Neural cell (in vitro differentiated cells): Measurements from ENCODE around the gene FOSL2. TPM values are rescaled to one million over a fixed set of nuclear protein-coding genes. Genes with fewer than 3 reads are reported as not detected.

Experiments
- H2AFZ ChIP-seq: fragments of 200-600, 300-800 bp; sonication (generic), shearing (Covaris generic); 2 replicates; pipeline ENCODE4 v1.6.0; 2014; ENCODE audit warnings: low read depth, mild to moderate bottlenecking, antibody characterized with exemption, low read length, moderate library complexity
- H3F3A ChIP-seq: fragments of 200-600 bp; shearing (Covaris generic); 2 replicates; pipeline ENCODE4 v1.6.1; 2016; ENCODE audit warnings: mild to moderate bottlenecking, moderate library complexity, mixed read lengths, antibody characterized with exemption, low read length; ENCODE audit not compliant: insufficient read depth, poor library complexity, severe bottlenecking
- H3K27ac ChIP-seq: fragments of 200-600, 300-800 bp; sonication (generic), shearing (Covaris generic); 2 replicates; pipeline ENCODE4 v1.5.1; 2014; ENCODE audit warnings: mild to moderate bottlenecking, low read length, moderate library complexity
- H3K27me3 ChIP-seq: fragments of 300-800, 200-600 bp; sonication (generic), shearing (Covaris generic); 2 replicates; pipeline ENCODE4 v1.6.0; 2014; ENCODE audit warnings: mild to moderate bottlenecking, low read depth, low read length, moderate library complexity; ENCODE audit not compliant: insufficient read depth
- H3K36me3 ChIP-seq: fragments of 300-800, 200-600 bp; sonication (generic), shearing (Covaris generic); 2 replicates; pipeline ENCODE4 v1.5.1; 2014; ENCODE audit warnings: mild to moderate bottlenecking, antibody characterized with exemption, low read length, moderate library complexity; ENCODE audit not compliant: insufficient read depth
- H3K4me2 ChIP-seq: fragments of 300-800, 200-600 bp; sonication (generic), shearing (Covaris generic); 2 replicates; pipeline ENCODE4 v1.6.0; 2014; ENCODE audit warnings: mild to moderate bottlenecking, low read length
- H3K4me3 ChIP-seq: fragments of 300-800, 200-600 bp; sonication (generic), shearing (Covaris generic); 2 replicates; pipeline ENCODE4 v1.5.1; 2014; ENCODE audit warnings: mild to moderate bottlenecking, low read length, moderate library complexity
- H3K79me2 ChIP-seq: fragments of 200-600 bp; shearing (Covaris generic); replicated peaks from 2 replicates; pipeline ENCODE4 v1.6.0; 2014; ENCODE audit warnings: mild to moderate bottlenecking, low read length, moderate library complexity; ENCODE audit not compliant: insufficient read depth
- H3K9ac ChIP-seq: fragments of 300-800, 200-600 bp; sonication (generic), shearing (Covaris generic); 2 replicates; pipeline ENCODE4 v1.6.1; 2016; ENCODE audit warnings: mild to moderate bottlenecking, low read length, mixed read lengths
- H3K9me2 ChIP-seq: fragments of 200-600 bp; shearing (Covaris generic); 2 replicates; pipeline ENCODE4 v1.6.1; 2016; ENCODE audit warnings: mild to moderate bottlenecking, low read length, mixed read lengths; ENCODE audit not compliant: insufficient read depth
- H3K9me3 ChIP-seq: fragments of 200-600, 300-800 bp; sonication (generic), shearing (Covaris generic); 2 replicates; pipeline ENCODE4 v1.6.1; 2016; ENCODE audit warnings: mild to moderate bottlenecking, mixed run types, low read length, moderate library complexity, mixed read lengths
- H4K20me1 ChIP-seq: fragments of 200-600 bp; shearing (Covaris generic); 2 replicates; pipeline ENCODE4 v1.6.1; 2016; ENCODE audit warnings: mild to moderate bottlenecking, mixed run types; ENCODE audit not compliant: insufficient read depth
- EP300 ChIP-seq: fragments of 450-650 bp; conservative IDR thresholded peaks from 2 replicates; pipeline ENCODE4 v1.6.1; 2014; ENCODE audit warnings: antibody characterized with exemption, mild to moderate bottlenecking, moderate library complexity; ENCODE audit not compliant: poor library complexity, severe bottlenecking
- EZH2 ChIP-seq: fragments of 200-600, 300-800 bp; shearing (Covaris generic), sonication (generic); IDR thresholded peaks from 2 replicates; pipeline ENCODE4 v1.6.1; 2014; ENCODE audit warnings: antibody characterized with exemption, low read length, borderline replicate concordance, mild to moderate bottlenecking; ENCODE audit not compliant: insufficient read depth, poor library complexity, severe bottlenecking
- MXI1 ChIP-seq: fragments of 450-650 bp; conservative IDR thresholded peaks from 2 replicates; pipeline ENCODE4 v1.6.1; 2014; ENCODE audit warnings: antibody characterized with exemption, mild to moderate bottlenecking; ENCODE audit not compliant: poor library complexity, severe bottlenecking
- POLR2AphosphoS5 ChIP-seq: IDR thresholded peaks from 2 replicates; pipeline ENCODE4 v1.6.1; 2012
- RAD21 ChIP-seq: fragments of 450-650 bp; conservative IDR thresholded peaks from 2 replicates; pipeline ENCODE4 v1.6.1; 2014; ENCODE audit warnings: antibody characterized with exemption, mild to moderate bottlenecking, moderate library complexity
- SMC3 ChIP-seq: fragments of 450-650 bp; conservative IDR thresholded peaks from 2 replicates; pipeline ENCODE4 v1.6.1; 2014; ENCODE audit warnings: antibody characterized with exemption, mild to moderate bottlenecking, moderate library complexity; ENCODE audit not compliant: poor library complexity
- polyA plus RNA-seq: library from polyadenylated mRNA; depleted of rRNA; stranded (reverse); fragments of >200 nt; gene quantifications from 2 replicates; pipeline ENCODE4 v1.2.3, GENCODE V29; 2014
- small RNA-seq, 3 experiments: library from RNA; depleted of rRNA; stranded (forward); fragments of <200 nt; gene quantifications; one replicate each; pipeline ENCODE3, GENCODE V24; 2012
- TF ChIP-seq, protein P1 (sequence below): IDR thresholded peaks from 2 replicates; pipeline ENCODE4 v1.6.1; 2012; ENCODE audit warnings: borderline replicate concordance
- TF ChIP-seq, protein P2 (sequence below): fragments of 450-650 bp; IDR thresholded peaks from 2 replicates; pipeline ENCODE4 v1.5.1; 2014; ENCODE audit warnings: antibody characterized with exemption, mild to moderate bottlenecking, moderate library complexity; ENCODE audit not compliant: poor library complexity, severe bottlenecking

Gene FOSL2
- polyA plus RNA-seq, 1 donor from 2014 or later = 2.8 TPM

DNA sequence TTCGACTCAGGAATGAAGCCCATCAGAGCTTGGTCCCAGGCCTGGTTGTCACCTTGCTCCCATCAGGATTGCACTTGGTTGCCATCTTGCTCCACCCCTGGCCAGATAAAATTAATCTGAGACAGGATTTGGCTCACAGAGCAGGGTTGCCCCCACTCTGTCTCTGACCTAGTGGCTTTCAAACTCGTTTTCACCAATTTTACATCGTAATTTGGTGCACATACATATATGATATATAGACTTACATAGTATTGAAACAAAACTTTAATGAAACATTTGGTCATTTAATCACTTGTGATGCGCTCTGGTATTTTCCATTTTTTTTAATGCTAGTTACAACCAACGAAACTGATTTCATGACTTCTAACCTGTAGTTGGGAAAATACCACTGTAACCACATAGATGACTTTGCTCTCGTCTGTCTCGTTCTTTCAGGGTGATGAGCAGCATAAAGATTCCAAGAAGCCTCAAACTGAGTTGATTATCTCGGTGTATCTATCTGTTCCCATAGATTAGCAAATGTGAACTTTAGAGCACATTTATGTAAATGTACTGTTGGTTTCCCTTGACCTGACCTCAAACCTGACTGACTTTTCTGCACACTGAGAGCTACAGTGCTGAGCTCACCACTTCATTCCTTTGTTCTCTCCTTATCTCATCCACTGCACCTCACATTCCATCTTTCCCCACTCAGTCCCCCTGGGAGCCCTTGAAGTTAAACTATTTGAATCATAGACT is 72.7 kb downstream of the FOSL2 start:
- no peak overlapping the region for H3K27ac ChIP-seq
- H2AFZ ChIP-seq = no peak overlapping the region
- H4K20me1 ChIP-seq = no peaks in the 10 kb centered on the region
- H3K4me2 ChIP-seq = no peak overlapping the region
- H3K9me2 ChIP-seq = no peaks in the 10 kb centered on the region
- H3K27me3 ChIP-seq = no peaks in the 10 kb centered on the region
- H3K9ac ChIP-seq = no peak overlapping the region
- no peaks in the 10 kb centered on the region for H3K79me2 ChIP-seq
- H3K36me3 ChIP-seq = no peaks in the 10 kb centered on the region
- no peaks in the 10 kb centered on the region for H3K9me3 ChIP-seq
- TF ChIP-seq RAD21 = no peak
- TF ChIP-seq MXI1 = no peak
- TF ChIP-seq SMC3 = no peak
- TF ChIP-seq, protein P1, sequence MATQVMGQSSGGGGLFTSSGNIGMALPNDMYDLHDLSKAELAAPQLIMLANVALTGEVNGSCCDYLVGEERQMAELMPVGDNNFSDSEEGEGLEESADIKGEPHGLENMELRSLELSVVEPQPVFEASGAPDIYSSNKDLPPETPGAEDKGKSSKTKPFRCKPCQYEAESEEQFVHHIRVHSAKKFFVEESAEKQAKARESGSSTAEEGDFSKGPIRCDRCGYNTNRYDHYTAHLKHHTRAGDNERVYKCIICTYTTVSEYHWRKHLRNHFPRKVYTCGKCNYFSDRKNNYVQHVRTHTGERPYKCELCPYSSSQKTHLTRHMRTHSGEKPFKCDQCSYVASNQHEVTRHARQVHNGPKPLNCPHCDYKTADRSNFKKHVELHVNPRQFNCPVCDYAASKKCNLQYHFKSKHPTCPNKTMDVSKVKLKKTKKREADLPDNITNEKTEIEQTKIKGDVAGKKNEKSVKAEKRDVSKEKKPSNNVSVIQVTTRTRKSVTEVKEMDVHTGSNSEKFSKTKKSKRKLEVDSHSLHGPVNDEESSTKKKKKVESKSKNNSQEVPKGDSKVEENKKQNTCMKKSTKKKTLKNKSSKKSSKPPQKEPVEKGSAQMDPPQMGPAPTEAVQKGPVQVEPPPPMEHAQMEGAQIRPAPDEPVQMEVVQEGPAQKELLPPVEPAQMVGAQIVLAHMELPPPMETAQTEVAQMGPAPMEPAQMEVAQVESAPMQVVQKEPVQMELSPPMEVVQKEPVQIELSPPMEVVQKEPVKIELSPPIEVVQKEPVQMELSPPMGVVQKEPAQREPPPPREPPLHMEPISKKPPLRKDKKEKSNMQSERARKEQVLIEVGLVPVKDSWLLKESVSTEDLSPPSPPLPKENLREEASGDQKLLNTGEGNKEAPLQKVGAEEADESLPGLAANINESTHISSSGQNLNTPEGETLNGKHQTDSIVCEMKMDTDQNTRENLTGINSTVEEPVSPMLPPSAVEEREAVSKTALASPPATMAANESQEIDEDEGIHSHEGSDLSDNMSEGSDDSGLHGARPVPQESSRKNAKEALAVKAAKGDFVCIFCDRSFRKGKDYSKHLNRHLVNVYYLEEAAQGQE = no peak
- TF ChIP-seq EZH2 = no peak
- no peak for TF ChIP-seq EP300
- TF ChIP-seq, protein P2, sequence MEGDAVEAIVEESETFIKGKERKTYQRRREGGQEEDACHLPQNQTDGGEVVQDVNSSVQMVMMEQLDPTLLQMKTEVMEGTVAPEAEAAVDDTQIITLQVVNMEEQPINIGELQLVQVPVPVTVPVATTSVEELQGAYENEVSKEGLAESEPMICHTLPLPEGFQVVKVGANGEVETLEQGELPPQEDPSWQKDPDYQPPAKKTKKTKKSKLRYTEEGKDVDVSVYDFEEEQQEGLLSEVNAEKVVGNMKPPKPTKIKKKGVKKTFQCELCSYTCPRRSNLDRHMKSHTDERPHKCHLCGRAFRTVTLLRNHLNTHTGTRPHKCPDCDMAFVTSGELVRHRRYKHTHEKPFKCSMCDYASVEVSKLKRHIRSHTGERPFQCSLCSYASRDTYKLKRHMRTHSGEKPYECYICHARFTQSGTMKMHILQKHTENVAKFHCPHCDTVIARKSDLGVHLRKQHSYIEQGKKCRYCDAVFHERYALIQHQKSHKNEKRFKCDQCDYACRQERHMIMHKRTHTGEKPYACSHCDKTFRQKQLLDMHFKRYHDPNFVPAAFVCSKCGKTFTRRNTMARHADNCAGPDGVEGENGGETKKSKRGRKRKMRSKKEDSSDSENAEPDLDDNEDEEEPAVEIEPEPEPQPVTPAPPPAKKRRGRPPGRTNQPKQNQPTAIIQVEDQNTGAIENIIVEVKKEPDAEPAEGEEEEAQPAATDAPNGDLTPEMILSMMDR = no peak
- TF ChIP-seq POLR2AphosphoS5 = no peak
- no peaks in the 10 kb centered on the region for H3F3A ChIP-seq
- H3K4me3 ChIP-seq = no peak overlapping the region

Small RNA genes lying within 50 kb of the gene (small RNA-seq; reads per million reads assigned to genes)
- gene AC104695.3 (0 reads per million in 3 experiments), gene SNRPGP7 (0 reads per million in 3 experiments)

Other genes starting within 250 kb of the FOSL2 start
- gene PLB1, start 103.2 kb downstream of the FOSL2 start, polyA plus RNA-seq = 2.8 and 3.4 TPM in 2 replicates